NCI-H187 (cell line): Measurements from ENCODE around the gene VCPKMT.

ENCODE experiments used
- DNase-seq, 2 experiments: peaks; one replicate each; lab custom pipeline; 2025; lab: John Stamatoyannopoulos, UW

VCPKMT gene

GRCh38 chr14:50067723-50068495, 48.5 kb downstream of the VCPKMT start:
- DNase-seq, result no peak

- no peak for DNase-seq
Measured at GRCh38 chr14:50065583-50065982, 50.8 kb downstream of the VCPKMT start.

GRCh38 chr14:50064993-50065392, 51.4 kb downstream of the VCPKMT start:
- no peak for DNase-seq

GRCh38 chr14:50063876-50064420, 52.4 kb downstream of the VCPKMT start:
- DNase-seq, result no peak

GRCh38 chr14:50062438-50063085, 53.8 kb downstream of the VCPKMT start:
- DNase-seq, result no peak

GRCh38 chr14:50061664-50062437, 54.5 kb downstream of the VCPKMT start:
- no peak for DNase-seq

- DNase-seq, result no peak
Measured at GRCh38 chr14:50060871-50061663, 55.3 kb downstream of the VCPKMT start.

- DNase-seq, result no peak
Measured at GRCh38 chr14:50059763-50060616, 56.4 kb downstream of the VCPKMT start.
